COLO668 (cell line): ENCODE data around the gene CCR8.
"Not testable (repeated sequence)": the region's sequence is repeated elsewhere in the genome, so short reads cannot be mapped to it uniquely, and the experiment has no call there.

Experiments used
- DNase-seq: peaks from one replicate; lab custom pipeline; 2025; ENCODE audit not compliant: unreplicated experiment; lab: John Stamatoyannopoulos, UW

CCR8 gene

GRCh38 chr3:39315420-39315819 is 14.1 kb upstream of the CCR8 start:
- no peak for DNase-seq

DNA sequence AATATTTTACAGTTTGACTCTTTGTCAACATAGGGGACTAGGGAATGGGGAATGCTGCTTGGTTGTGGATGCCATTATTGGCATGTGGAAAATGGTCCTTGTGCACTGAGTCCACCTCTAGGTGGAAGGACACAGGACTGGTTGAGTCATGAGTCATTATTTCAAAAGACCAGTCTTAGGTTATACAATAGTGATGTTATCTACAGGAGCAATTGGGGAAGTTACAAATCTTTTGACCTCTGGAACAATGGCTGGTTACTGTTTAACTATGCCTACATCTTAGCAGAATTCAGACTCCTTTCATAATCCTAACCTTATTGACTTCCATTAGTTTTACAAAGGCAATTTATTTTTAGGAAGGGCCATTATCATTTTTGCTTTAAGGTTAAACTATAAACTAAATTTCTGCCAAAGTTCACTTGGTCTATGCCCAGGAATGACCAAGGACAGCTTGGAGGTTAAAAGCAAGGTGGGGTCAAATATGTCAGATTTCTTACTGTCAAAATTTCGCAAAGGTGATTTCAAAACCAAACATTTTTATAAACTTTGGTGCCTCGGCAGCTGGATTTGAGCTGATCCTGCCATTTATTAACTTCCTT is 11.8 kb upstream of the CCR8 start:
- DNase-seq, result no peak

- no peak for DNase-seq
Observed at GRCh38 chr3:39318301-39318700, 11.2 kb upstream of the CCR8 start.

GRCh38 chr3:39319249-39319648 is 10.3 kb upstream of the CCR8 start:
- DNase-seq, result no peak

DNA sequence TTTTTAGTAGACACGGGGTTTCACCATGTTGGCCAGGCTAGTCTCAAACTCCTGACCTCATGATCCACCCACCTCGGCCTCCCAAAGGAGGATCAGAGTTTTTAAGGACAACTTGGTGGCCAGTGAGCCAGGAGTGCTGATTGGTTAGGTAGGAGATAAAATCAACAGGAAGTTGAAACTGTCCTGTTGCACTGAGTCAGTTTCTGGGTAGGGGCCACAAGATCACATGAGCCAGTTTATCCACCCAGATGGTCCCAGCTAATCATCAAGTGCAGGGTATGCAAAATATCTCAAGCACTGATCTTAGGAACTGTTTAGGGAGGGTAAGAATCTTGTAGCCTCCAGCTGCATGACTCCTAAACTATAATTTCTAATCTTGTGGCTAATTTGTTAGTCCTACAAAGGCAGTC is 7.9 kb upstream of the CCR8 start:
- not testable (repeated sequence) for DNase-seq

GRCh38 chr3:39322209-39322715 is 7.2 kb upstream of the CCR8 start:
- not testable (repeated sequence) for DNase-seq

DNA sequence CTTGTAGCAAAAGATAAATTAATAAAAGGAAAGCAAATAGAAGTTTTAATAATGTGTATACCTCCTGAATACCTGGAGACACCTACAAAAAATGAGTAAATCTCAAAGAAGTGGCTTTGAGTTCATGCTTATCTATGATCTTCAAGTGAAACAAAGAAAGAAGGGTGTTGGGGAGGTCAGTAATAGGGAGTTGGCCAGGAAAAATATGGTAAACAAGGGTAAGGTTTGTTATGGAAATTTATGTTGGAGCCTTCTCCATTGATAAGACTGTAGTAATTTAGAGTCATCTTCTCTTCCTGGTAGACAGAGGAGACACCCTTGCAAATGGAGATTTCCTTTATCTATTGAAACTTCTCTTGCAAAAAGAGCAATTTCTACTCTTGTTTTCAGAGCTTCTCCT is 6.6 kb upstream of the CCR8 start:
- DNase-seq, result no peak

DNA sequence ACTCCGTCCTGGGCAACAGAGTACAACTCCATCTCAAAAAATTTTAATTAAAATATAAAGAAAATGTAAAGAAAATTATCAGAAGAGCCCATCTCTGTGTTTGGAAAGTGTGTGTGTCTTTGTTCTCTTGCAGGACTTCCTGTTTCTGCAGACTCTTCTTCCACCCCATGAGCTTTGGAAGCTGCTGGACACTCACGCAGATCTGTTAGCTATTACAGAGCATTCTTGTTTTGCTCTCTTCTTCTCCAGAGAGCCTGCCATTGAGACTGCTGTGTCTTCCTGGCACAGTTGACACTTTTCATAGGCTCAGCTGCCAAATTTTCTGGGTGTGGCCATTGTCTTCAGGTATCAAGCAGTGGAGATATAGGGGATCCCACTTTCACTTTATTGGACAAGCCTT is 6.0 kb upstream of the CCR8 start:
- DNase-seq, result no peak

DNA sequence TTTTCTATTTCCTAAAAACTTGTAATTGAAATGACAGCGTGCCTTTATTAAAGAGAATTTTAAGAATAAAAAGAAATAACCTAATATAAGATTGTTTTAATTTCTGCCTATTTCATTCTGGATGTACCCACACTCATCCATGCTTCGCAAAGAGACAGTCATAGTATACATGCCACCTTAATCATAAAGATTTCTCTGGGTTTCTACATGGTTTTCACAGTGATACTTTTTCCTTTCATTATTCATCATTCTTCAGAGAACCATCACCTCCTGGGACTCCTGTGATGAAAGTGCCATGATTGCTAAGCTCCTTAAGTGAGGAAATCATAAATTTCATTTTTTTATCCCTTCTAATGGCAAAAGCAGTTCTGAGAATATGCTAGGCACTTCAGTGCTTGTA is 4.3 kb upstream of the CCR8 start:
- no peak for DNase-seq

DNA sequence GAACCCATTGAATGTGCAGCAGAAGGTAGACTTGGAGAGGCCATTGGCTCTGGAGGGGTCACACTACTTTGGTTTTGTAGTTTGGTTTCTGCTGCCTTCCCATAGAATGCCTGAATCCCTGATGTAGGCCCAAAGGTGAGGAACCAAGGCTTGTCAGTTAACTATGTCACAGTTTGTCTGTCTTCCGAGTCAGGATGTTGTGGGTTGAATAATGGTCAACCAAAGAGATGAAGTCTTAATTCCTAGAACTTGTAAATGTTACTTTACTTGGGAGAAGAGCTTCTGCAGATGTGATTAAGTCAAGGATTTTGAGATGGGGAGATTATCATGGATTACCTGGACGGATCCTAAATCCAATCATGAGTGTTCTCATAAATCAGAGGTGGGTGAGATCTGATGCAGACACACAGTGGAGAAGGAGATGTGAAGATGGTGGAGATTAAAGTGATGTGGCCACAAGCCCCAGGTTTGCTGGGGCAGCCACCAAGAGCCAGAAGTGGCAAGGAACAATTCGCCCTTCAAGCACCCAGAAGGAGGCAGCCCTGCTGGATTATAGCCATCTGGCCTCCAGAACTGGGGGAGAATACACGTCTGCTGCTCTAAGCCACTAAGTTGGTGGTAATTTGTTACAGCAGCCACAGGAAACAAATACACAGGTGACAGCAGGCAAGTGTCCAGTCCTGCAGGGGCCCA is 2.3 kb upstream of the CCR8 start:
- DNase-seq, result no peak

- no peak for DNase-seq
Observed at GRCh38 chr3:39327746-39328349, 1.7 kb upstream of the CCR8 start.

GRCh38 chr3:39330824-39331223 is 1.3 kb downstream of the CCR8 start:
- DNase-seq, result no peak

- DNase-seq, result no peak
Observed at GRCh38 chr3:39332525-39332924, 3.0 kb downstream of the CCR8 start.

GRCh38 chr3:39333607-39334006 is 4.1 kb downstream of the CCR8 start:
- no peak for DNase-seq

DNA sequence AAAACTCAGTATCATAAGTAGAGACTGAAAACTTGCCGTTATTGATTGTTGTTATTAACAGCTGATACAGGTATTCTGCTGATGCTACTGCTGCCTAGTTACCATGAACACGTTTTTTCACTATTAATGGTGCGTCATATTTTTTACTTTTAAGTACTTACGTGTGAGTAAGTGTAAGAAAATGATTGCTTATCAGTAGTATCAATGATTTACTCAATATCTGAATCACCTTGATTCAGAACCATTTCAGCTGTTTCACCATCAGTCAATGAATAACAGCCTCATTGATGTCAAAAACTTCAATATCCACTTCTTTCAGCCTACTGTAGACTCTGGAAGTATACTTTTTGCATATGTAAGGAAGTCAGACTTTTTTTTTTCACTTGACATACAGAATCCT is 4.7 kb downstream of the CCR8 start:
- no peak for DNase-seq

DNA sequence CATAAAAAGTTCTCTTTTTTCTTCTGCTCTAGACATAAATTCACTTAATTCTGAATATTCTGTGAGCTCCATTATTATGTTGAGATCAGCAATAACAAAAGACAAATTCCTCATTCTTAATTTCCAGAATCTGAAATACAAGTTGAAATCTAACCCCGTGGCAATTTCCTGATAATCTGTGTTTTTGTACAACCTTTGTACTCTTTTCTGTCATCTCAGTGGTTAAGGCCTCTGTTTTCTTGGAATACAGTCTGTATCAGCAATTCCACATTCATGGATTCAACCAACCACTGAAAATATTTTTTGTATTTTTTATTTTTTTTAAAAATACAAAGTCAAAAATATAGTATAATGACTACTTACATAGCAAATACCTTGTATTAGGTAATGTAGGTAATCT is 8.7 kb downstream of the CCR8 start:
- DNase-seq, result no peak

GRCh38 chr3:39339086-39339485 is 9.6 kb downstream of the CCR8 start:
- no peak for DNase-seq

- no peak for DNase-seq
Observed at GRCh38 chr3:39343076-39343717, 13.7 kb downstream of the CCR8 start.

DNA sequence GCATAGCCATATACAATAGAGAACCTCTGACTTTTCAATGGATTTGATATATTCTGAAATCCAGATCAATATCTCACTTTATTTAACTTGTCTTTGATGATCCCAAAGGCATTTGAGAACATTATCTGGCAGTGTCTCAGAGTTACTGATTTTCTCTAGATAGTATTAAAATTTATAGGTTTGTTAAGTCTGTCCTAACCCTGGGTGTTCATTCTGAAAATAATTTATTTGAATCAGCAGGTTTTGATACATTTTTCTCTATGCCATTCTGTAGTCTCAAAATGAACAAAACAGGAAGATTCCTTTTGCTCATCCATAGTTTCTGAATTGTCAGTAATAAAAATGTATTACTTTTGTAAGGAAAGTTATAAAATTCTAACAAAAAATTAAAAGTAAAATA is 14.3 kb downstream of the CCR8 start:
- no peak for DNase-seq

- DNase-seq, result no peak
Observed at GRCh38 chr3:39344746-39345344, 15.3 kb downstream of the CCR8 start.

DNA sequence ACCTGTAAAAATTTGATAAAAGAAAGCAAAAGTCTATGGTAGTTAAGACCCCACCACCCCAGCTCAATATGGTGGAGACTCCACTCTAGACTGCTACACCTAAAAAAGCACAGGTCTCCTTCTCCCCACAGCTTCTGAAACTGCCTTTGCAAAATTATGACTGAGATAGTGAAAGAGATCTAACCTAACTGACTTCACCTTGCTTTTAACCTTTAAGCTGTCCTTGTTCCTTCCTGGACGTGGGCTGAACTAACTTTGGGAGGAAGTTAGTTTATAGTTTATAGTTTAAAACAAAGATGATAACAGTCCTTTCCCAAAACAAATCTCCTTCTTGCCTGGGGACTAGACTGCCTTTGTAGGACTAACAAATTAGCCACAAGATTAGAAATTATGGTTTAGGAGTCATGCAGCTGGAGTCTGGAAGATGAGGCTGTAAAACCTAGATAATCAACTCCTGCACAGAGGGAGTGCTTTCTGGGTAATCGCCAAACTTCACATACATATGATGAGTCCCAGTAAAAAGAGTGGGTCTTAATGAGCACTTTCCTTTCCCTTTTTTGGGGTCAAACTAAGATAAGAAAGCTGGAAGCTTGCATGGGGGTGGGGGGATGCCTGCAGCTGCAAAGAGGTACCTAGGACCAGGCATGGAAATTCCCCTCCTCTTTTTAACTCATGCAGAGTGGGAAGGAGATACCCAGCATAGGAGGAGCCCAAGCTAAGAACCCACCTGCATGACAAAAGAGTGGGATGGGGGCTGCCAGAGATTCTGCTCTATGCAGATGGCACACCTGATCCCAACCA is 17.5 kb downstream of the CCR8 start:
- DNase-seq, result no peak
